Loucy (cell line): ENCODE measurements around the gene FBXO4.

ENCODE experiments used
- EZH2phosphoT487 ChIP-seq: fragments of 200-600 bp; IDR thresholded peaks from 2 replicates; pipeline ENCODE4 v1.6.1; 2018; ENCODE audit warnings: antibody characterized with exemption, mild to moderate bottlenecking, moderate library complexity, borderline replicate concordance
- TF ChIP-seq, protein P1 (sequence below): fragments of 200-600 bp; sonication (generic); conservative IDR thresholded peaks from 2 replicates; pipeline ENCODE4 v1.5.1; 2014; ENCODE audit warnings: mild to moderate bottlenecking, antibody characterized with exemption, low read length

DNA sequence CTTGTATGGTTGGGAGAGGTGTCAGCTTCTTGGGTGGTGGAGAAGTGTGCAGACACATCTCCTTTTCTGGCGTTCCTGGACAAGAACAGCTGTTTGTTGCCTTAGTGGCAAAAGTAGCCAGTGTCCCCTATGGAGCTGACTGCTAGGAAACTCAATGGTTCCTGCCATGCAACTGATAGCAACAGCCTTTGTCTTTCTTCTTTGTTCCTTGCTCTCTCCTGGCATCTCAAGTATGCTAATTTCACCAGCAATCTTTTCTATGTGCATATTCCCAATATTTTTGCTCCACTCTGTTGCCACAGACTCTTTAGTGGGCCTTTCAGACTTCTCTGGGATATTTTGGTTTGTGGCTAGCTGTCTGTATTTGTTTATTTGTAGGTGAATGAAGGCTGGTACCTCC lies 36.7 kb downstream of the FBXO4 start:
- TF ChIP-seq, protein P1, sequence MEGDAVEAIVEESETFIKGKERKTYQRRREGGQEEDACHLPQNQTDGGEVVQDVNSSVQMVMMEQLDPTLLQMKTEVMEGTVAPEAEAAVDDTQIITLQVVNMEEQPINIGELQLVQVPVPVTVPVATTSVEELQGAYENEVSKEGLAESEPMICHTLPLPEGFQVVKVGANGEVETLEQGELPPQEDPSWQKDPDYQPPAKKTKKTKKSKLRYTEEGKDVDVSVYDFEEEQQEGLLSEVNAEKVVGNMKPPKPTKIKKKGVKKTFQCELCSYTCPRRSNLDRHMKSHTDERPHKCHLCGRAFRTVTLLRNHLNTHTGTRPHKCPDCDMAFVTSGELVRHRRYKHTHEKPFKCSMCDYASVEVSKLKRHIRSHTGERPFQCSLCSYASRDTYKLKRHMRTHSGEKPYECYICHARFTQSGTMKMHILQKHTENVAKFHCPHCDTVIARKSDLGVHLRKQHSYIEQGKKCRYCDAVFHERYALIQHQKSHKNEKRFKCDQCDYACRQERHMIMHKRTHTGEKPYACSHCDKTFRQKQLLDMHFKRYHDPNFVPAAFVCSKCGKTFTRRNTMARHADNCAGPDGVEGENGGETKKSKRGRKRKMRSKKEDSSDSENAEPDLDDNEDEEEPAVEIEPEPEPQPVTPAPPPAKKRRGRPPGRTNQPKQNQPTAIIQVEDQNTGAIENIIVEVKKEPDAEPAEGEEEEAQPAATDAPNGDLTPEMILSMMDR: no peak
- no peak for TF ChIP-seq EZH2phosphoT487
